UCSD-AML1 (cell line): Measurements from ENCODE around the gene KLHL29.

Experiments
- DNase-seq: peaks from one replicate; lab custom pipeline; 2025; ENCODE audit not compliant: unreplicated experiment; lab: John Stamatoyannopoulos, UW

The KLHL29 gene

DNA sequence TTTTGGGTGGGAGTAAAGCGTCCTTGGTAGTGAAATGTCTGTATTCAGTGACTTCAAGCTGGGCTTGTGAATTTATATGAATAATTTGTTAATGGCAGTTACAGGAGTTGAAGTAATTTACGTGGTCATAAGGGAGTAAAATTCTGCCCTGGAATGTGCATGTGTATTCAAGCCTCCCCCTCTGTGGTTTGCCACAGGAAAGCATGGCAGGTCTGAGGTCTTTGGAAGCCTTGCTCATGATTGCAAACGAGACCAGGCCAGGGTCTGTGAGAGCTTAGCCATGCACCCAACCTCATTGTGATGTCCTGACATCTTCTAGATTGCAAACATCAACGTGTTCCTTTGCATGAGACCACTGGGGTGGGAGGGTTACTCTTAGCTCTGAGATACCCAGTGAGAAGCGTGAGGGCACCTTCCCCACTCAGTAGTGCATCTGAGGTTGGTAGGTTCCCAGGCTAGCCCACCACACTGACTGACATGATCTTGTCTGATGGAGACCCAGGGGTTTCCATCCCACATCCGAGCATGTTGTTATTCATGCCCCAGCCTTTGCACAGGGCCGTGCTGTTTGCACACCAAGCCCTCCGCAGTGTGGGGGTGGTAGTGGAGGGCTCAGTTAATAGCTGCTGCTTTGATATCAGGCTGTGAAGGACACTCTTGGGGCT lies 216.5 kb downstream of the KLHL29 start:
- no peak for DNase-seq

DNA sequence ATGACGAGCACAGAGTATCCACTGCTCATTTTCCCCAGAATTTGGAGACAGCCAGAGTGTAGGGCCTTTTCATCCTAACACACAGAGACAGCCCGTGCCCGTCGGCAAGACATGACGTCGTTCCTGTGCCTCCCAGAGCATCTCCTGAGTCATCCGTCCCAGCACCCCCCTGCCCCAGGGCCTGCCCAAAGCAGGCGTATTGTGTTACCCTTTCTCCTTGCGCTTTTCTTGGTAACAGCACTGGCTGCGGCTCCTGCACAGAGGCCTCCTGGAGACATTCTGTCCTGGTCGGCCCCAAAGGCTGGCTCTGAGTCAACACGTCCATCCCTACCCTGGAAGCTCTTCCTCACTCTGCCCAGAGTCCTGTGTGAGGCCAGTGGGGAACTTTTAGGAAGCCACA lies 217.1 kb downstream of the KLHL29 start:
- no peak for DNase-seq

DNA sequence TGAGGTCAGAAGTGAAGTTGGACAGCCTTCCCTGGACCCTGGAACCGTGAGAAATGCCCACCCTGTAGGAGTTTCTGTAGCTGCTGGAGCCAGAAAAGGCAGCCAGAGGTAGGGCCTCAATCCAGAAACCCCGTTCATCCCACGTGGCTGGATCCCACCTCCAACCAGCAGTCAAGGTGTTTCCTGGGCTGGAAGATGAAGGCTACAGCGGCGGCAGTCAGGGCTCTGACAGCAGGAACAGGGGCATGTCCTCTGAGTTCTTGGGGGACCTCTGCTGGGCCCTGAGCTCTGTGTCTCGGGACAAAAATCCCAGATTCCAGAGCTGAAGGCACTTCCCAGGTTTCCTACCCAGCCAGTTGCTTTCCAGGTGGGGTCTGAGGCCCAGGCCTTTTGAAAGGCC lies 218.2 kb downstream of the KLHL29 start:
- no peak for DNase-seq

DNA sequence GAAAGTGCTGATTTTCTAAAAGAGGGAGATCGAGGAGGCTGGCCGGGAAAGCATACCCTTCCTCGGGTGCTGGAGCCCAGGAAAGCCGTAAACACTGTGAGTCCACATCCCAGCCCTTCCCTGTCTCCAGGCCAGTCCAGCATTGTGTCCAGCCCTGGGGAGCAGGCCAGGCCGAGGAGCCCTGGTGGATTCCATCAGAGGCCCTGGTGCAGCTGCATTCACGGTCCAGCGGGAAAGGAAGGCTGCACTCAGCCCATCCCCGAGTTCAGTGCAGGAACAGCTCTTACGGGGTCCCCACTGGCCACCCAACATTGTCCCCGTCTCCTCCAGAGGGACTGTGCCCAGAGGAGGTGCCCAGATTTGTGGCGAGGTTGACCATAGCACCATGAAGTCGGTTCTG lies 218.6 kb downstream of the KLHL29 start:
- DNase-seq = no peak

DNA sequence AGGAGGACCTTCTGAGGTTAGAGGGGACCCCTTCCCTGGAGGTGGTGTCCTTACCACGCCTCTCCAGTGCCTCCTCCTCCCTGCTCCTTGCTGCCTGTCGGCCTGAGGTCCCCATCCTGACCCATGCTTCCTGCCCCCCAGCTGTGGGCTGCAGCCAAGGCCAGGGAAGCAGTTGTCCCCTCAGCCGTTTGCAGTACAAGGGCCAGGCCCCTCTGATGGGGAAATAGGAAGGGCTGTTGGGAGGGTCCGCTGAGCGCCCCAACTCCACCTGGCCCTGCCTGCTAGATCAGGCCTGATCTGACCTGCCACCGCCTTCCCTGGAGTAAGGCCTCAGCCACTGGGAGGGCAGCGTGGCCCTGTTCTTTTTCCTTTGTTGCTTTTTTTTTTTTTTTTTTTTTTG lies 219.8 kb downstream of the KLHL29 start:
- DNase-seq = no peak

DNA sequence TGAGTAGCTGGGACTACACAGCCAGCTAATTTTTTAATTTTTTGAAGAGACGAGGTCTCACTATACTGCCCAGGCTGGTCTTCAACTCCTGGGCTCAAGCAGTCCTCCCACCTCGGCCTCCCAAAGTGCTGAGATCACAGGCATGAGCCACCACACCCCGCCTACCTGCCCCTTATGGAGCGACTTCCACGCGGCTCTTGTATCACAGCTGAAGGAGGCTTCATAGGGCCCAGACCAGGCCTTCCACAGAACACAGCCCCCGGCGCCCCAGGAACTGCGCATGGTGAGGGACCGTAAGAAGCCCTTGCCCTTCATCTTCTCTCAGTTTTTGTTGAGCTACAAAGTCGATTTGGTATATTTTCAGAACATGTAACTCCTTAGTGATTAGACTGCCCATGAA lies 220.3 kb downstream of the KLHL29 start:
- no peak for DNase-seq

DNA sequence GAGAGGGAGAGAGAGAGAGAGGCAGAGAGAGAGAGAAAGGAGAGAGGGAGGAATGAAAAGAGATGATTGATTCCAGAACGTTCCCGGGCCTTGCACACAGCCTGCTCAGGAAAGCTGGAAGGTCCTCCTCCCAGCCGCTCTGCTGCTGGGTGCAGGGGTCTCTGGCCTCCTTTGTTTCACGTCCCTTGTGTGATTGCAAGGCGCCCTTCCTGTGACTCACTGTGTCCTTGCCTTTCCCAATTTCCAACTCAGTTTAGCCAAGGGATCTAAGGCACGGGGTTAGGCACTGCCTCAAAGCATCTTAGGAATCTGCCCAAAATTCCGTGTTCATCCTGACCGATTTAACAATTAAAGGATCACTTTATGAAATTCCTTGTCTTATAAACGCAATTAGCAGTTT lies 221.2 kb downstream of the KLHL29 start:
- DNase-seq = no peak

DNA sequence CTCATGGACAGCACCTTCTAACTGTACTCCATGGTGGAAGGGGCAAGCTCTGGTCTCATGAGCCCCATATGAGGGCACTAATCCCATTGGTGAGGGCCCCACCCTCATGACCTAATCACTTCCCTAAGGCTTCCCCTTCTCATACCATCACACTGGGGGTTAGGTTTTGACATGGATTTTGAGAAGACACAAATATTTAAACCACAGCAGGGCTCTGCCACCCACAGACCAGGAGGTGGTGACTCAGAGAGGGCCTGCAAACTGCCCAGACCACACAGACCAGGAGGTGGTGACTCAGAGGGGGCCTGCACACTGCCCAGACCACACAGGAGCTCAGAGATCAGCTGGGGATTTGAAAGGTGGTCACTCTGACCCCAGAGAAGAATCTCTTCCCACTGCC lies 222.0 kb downstream of the KLHL29 start:
- no peak for DNase-seq

DNA sequence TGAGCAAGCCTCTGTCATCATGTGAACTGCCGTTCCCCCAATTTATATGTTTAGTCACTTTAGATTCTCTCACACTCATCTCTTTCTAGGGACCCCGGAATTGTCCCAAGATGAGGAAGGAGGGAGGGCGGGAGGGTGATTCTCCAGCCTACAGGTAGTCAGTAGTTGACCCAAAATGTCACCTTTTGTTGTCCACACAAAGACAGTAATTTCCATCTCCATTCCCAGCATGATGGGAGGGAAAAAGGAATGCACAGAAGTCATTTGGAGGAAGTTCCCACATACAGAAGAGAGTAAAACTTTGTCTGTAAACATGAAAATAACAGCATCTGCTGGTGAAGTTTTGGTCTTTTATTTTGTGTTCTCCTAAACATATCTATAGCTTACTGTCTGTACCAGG lies 222.9 kb downstream of the KLHL29 start:
- no peak for DNase-seq

DNA sequence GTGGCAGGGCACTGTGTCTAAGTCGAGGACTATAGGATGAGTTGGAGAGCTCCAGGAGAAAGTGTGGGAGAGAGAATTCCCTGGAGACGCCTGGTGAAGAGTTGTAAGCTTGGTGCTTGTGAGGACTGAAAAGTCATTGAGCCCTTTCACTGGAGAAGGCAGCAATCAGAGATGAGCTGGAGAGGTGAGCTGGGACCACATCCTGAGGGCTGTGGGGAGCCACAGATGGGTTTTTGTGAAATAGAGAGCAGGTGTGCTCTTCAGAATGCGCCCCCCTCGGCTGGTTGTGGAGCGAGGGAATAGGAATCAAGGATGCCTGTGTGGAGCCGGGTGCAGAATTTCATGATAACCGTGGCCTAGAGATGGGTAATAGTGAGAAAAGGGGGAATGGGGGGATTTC lies 224.3 kb downstream of the KLHL29 start:
- no peak for DNase-seq

DNA sequence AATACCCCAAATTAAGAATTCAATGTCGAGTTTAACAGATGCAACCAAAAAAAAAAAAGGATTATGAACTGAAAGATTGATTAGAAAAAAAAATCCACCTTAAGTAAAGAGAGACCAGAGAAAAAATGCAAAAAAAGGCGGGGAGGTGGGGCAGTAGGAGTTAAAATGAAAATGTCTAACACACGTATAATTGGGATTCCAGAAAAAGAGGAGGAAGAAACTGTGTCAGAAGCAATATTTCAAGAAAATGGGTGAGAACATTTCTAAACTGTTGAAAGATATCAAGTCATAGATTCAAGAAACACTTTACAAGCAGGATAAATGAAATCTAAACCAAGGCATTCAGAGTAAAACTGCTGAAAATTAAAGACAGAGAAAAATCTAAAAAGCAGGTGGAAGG lies 226.9 kb downstream of the KLHL29 start:
- DNase-seq = no peak

DNA sequence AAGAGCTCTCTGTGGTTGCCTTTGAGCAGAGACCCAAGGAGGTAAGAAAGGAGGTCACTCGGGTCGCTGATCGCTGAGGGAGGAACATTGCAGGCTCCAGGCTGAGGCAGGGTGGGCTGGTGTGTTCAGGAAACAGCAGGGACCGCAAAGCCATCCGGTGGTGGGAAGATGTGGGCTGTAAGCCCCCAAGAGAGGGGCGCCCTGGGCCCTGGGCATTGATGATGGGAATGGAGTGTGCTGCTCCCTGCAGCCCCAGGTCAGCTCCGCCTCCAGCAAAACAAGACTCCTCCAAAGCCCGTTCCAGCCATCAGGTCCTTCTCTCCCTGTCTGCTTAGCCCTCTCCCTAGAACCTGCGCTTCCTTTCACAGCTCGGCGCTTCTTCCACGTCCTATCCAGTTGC lies 229.7 kb downstream of the KLHL29 start:
- peak; percentile 64 for DNase-seq

DNA sequence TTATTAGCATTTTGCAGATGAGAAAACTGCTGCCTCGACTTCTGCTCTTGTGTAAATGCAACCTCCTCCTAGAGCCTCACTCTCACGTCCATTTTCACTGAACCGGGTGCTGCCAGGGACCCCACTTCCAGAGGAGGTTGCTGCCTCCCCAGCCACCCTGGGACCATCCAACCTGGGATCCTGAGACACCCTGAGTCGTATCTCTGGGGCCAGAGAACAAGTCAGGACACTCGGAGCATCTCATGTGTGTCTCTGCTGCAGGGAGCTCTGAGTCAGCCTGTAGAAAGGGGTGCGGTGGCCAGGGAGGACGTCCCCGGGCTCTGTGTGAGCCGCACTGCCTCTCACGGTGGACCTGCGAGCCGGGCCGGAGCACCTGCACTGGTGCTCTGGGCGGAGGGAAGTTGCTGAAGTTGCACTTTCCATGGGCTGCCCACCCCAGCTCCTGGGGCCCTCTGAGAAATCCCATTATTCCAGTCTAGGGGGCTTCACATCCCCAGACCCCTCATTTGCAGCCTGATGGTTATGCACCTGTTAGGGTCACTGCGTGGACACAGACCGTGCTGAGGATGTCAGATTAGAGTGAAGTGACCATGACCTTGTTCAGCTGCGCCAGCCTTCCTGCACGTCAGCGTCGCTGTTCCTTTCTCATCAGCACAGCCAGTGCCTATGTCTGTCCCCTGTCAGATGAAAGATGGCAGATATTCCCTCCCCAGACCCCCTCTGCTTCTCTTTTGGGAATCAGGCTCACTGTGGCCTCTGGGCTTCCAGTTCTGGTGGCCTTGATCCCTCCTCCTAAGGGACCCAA lies 230.4 kb downstream of the KLHL29 start:
- DNase-seq = no peak

DNA sequence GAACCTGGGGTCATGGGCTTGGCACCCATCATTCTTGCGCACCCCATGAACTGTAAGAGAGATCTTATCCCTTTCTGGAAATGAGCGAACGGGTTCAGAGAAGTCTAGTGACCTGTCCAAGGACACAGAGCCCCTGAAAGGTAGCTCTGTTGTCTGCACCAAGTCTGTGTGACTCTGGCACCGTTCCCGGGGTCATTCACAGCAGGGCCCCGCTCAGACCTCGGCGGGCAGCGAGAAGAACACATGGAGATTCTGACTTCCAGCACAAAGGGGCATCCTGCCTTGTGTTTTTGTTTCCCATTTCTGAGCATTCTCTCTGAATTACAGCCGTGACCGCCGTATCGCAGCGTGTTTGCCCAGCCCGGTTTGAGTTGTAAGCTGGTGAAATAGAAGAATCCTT lies 231.7 kb downstream of the KLHL29 start:
- DNase-seq = no peak

DNA sequence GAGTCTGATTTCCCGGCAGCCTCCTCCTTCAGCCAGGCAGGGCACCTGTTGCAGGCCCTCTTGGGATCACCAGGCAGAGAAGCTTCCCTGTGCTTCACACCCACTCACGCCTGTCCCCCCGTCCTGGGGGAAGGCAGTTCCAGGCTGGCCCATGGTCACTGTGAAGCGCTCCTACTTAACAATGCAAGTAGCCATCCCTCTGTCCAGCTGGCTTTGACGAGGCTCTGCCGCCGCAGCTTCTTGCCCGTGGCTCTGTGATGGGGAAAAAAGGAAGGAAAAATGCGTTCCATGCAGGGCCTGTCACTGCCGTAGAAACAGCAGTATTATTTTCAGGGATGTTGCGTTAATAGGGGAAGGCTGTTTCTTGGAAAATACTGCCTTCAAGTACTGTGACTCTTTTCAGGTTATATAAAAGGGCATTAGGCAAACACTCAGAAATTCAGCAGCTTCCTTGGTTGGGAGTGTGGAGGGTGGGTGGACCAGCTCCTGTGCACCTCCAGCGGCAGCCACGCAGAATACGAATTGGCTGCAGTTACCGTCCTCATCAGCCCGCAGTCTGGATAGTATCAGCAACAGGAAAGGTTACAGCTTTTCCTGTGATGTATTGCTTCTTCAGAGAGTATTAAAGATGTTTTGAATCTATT lies 232.3 kb downstream of the KLHL29 start:
- no peak for DNase-seq

DNA sequence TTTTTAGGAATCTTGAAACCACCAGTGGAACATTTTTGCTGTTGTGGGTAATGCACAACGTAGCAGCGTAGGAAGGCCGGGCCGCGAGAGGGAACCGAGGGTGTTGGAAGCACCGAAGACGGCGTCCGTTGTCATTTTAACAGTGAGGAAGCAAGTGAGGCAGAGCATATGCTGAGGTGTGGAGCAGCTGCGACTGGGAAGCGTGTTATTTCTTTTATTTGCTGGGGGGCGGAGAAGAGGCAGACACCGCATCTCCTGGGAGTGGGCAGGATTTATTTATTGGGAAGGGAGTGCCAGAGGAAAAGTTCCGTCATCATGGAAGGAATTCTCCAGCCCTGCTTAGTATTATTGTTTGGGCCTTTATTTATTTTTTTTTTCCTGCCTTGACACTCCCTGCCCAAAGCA lies 232.8 kb downstream of the KLHL29 start:
- DNase-seq = no peak

DNA sequence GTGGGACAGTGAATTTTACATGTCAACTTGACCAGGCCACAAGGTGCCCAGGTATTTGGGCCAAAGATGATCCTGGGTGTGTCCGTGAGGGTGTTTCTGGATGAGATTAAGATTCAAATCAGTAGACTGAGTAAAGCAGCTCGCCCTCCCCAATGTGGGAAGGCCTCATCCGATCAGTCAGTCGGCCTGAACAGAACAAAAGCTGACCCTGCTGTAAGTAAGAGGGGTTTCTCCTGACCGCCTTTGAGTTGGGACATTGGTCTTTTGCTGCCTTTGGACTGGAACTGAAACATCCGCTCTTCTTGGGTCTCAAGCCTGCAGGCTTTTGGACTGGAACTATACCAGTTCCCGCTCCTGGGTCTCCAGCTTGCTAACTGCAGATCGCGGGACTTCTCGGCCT lies 233.3 kb downstream of the KLHL29 start:
- no peak for DNase-seq

DNA sequence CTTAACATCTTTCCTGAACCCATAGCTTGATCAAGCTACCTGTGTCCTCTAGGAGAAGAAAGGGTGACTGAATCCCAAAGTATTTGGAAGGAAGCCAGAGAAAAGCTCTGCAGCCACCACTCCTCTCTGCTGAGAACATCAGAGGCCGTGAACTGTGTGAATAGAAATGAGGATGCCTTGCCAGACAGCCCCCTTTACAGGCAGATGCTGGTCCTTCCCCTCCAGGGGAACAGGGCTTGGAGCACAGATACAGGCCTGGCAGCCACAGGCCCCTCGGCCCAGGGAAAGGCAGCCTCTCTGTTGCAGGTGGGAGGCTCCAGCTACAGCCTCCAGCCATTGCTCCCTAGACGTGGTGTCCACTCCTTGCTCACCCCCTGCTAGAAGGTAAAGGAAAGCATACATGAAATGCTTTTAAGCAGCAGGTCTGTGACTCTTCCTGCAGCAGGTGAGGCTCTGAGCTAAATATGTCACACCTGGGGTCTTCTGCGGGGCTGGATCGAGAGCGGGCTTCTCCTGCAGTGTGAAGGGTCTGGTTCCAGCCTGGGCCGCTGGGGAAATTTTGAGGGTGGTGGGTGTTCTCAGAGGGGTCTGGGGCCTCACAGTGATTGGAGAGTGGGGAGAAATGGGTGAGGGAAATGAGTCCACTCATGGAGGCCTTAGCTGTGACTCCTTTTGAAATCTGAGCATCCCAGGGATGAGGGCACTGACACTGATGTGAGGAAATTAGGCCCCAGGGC lies 234.0 kb downstream of the KLHL29 start:
- DNase-seq = no peak

DNA sequence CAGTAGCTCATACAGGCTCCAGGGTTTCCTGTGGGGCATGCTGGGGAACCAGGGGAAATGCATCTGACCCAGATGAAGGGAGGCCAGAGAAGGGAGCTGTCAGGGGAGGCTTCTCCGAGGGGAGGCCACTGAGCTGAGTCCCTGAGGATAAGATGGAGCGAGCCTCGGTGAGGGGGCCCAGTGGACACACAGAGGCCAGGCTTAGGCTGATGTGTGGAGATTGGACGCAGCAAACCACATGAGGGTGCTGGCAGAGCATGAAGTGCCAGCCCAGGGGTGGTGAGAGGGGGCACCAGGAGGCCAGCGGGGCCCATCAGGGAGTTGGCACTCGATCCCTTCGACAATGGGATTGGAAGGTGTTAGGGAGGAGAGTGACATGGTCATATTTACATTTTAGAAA lies 235.0 kb downstream of the KLHL29 start:
- DNase-seq = no peak

DNA sequence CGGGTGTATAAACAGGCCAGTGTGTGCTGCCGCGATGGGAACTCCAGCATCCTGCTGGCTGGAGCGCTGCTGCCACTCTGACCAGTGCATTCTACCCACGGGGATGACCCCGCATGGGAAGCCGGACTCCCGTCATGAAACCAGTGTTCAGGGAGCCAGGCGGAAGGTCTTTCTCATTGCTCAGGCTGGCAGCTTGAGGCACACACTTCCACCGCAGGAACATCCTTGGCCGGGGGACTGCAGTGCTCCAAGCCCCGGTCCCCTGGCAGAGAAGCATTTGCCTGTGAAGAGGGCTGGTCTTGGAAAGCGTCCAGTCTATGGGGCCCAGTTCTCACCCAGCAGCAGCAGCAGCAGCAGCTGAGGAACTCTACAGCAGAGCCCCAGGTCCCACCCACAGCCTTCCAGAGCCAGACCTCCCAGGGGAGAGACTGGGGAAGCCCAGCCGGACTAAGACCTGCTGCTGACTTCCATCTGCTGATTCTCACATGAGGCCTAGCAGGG lies 235.9 kb downstream of the KLHL29 start:
- no peak for DNase-seq

DNA sequence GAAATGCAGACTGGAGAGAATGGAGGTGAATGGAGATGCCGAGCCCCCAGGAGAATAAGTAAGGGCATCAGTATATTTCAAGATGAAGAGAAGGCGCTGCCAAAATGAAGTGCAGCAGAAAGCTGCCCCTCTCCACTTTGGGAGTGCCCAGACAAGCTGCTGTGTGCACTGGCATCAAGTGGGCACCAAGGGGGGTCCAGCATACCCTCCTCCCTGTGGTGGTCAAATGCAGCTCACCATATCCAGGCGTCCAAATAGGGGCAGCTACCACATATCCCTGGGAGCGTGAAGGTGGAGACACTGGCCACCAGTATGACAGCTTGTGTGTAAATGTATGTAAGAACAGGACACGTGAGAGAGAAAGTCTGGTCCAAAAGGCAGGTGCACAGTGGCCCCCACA lies 236.6 kb downstream of the KLHL29 start:
- DNase-seq = no peak
